NT2/D1 (cell line): ENCODE results near the gene TMEM273.

ENCODE experiments used
- DNase-seq: peaks from one replicate; pipeline ENCODE4 v3.0.0-alpha.2; 2011; ENCODE audit warnings: low read depth, low spot score
- H3K27me3 ChIP-seq: 2 replicates; pipeline ENCODE4 v1.6.0; 2011; ENCODE audit warnings: mild to moderate bottlenecking; ENCODE audit not compliant: insufficient read length, insufficient read depth
- H3K36me3 ChIP-seq: 2 replicates; pipeline ENCODE4 v1.6.1; 2011; ENCODE audit warnings: mild to moderate bottlenecking, low read length, mixed read lengths; ENCODE audit not compliant: insufficient read depth, insufficient read length
- H3K4me1 ChIP-seq: 2 replicates; pipeline ENCODE4 v1.5.1; 2011; ENCODE audit not compliant: insufficient read depth, insufficient read length
- H3K4me3 ChIP-seq: 2 replicates; pipeline ENCODE4 v1.5.1; 2011; ENCODE audit warnings: low read depth; ENCODE audit not compliant: insufficient read length
- H3K9ac ChIP-seq: 2 replicates; pipeline ENCODE4 v1.6.0; 2011; ENCODE audit warnings: low read depth; ENCODE audit not compliant: insufficient read length
- H3K9me3 ChIP-seq: 2 replicates; pipeline ENCODE4 v1.5.1; 2011; ENCODE audit warnings: mild to moderate bottlenecking, low read length; ENCODE audit not compliant: insufficient read depth
- SUZ12 ChIP-seq: IDR thresholded peaks from 2 replicates; pipeline ENCODE4 v1.6.1; 2011; ENCODE audit not compliant: insufficient read length, insufficient read depth; ENCODE audit errors: extremely low read depth
- YY1 ChIP-seq: IDR thresholded peaks from 2 replicates; pipeline ENCODE4 v1.6.1; 2011; ENCODE audit not compliant: insufficient read length, insufficient read depth
- ZNF274 ChIP-seq: IDR thresholded peaks from 2 replicates; pipeline ENCODE4 v1.6.1; 2011; ENCODE audit warnings: mild to moderate bottlenecking, low read depth, low read length

TMEM273 gene

DNA sequence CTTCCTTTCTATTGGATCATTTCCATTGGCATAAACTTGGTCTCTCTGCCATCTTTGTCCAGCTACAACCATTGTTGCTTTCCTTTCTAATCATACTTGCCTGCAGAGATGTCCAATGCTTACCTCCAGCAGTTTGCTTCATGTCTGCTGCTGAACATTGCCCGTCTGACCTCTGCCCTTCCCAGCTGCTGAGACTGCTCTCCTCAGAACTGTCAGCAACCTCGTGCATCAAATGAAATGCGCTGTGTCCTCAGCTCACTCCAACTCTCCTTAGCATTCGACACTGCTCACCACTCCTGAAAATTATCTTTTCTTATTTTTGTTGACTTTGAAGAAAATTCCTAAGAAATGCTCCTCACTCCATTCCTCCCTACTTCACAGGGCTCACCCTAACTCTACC, 59.3 kb downstream of the TMEM273 start:
- H3K9me3 ChIP-seq, result no peaks in the 10 kb centered on the region
- no peak for TF ChIP-seq ZNF274
- no peak for TF ChIP-seq YY1
- TF ChIP-seq SUZ12, result no peak
- no peaks in the 10 kb centered on the region for H3K36me3 ChIP-seq
- no peak for DNase-seq
- no peak overlapping the region for H3K4me3 ChIP-seq
- no peaks in the 10 kb centered on the region for H3K27me3 ChIP-seq
- no peaks in the 10 kb centered on the region for H3K4me1 ChIP-seq
- H3K9ac ChIP-seq, result no peak overlapping the region

DNA sequence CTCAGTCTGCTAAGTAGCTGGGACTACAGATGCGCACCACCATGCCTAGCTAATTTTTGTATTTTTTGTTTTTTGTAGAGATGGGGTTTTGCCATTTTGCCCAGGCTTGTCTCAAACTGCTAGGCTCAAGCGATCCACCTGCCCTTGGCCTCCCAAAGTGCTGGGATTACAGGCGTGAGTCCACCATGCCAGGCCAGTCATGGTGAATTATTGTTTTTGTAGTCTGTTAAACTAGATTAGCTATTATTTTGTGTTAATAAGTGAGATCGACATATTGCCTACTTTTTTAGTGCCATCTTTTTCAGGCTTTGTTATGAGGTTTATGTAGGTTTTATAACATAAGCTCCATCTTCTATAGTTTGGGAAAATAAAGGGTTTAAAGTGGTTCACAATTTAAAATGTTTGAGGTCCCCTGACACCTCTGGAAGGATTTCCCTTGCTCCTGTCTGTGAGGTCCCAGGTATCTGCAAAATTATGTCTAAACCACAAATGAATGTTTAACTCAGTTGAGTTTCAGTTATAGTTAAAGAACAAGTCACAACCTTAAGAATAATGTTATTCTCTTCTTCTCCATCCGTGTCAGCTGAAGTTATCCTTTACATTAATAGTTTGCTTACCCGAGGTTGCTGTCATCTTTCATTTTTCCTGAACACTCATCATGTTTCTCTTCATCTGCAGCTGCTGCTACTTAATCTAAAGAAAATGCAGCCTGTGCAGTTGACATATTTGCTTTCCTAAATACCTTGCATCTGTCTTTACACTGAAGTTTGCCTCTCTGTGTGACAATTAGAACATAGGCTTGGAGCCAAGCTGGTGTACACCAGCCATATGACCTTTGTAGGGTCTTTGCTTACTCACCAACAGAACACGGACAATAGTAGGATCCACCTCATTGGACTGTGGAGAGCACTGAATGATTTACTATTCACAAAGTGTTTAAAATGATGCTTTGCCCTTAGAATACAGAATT, 63.9 kb downstream of the TMEM273 start:
- Histone ChIP-seq H3K9ac (no peak overlapping the region), H3K36me3 (no peaks in the 10 kb centered on the region), H3K4me1 (no peaks in the 10 kb centered on the region), H3K9me3 (peaks cover 6% of the 10 kb centered on the region; the same call in 1 of the 2 replicates), H3K27me3 (no peaks in the 10 kb centered on the region), H3K4me3 (no peak overlapping the region)
- no peak for DNase-seq
- TF ChIP-seq SUZ12 (no peak), ZNF274 (no peak), YY1 (no peak)

DNA sequence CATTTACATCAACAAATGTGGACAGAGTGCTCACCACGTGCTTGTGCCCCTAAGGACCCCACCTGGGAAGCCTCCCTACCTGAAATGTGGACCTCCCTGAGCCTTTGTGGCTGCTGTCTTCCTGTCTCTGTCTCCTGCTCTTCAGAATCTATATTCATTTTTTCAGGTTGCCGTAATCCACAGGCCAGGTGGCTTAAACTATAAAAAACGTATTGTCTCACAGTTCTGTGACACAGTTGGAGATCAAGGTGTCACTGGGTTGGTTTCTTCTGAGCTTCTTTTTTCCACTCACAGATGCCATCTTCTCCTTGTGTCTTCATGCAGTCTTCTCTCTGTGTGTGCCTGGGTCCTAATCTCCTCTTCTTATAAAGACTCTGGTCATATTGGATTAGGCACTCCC, 67.3 kb downstream of the TMEM273 start:
- Histone ChIP-seq H3K9me3 (peaks cover 6% of the 10 kb centered on the region; the same call in 1 of the 2 replicates), H3K36me3 (no peaks in the 10 kb centered on the region), H3K4me3 (no peak overlapping the region), H3K27me3 (peaks cover under 1% of the 10 kb centered on the region), H3K9ac (no peak overlapping the region), H3K4me1 (no peaks in the 10 kb centered on the region)
- TF ChIP-seq ZNF274, result no peak
- no peak for TF ChIP-seq SUZ12
- no peak for TF ChIP-seq YY1
- no peak for DNase-seq

DNA sequence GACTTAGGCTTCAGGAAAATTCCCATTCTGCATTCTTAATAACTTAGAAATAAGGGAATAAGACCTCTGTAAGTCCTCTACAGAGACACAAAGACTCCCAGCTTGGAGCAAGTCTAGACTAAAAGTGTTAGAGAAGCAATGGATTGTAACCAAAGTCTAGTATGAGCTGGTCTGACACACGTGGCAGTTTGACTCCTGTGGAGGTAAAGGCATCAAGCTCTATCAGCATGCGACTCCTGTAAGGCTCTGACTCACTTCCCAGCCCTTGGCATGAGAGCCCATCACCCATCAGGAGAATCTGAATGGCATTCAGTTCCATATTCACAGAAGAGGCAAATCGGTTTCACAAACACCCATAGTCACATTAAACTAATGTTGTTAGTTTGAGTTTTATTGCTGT, 68.4 kb downstream of the TMEM273 start:
- Histone ChIP-seq H3K4me3 (no peak overlapping the region), H3K36me3 (no peaks in the 10 kb centered on the region), H3K27me3 (peaks cover 5% of the 10 kb centered on the region), H3K9me3 (peaks cover 6% of the 10 kb centered on the region; the same call in 1 of the 2 replicates), H3K4me1 (peaks cover 2% of the 10 kb centered on the region), H3K9ac (no peak overlapping the region)
- TF ChIP-seq SUZ12, result no peak
- DNase-seq, result no peak

DNA sequence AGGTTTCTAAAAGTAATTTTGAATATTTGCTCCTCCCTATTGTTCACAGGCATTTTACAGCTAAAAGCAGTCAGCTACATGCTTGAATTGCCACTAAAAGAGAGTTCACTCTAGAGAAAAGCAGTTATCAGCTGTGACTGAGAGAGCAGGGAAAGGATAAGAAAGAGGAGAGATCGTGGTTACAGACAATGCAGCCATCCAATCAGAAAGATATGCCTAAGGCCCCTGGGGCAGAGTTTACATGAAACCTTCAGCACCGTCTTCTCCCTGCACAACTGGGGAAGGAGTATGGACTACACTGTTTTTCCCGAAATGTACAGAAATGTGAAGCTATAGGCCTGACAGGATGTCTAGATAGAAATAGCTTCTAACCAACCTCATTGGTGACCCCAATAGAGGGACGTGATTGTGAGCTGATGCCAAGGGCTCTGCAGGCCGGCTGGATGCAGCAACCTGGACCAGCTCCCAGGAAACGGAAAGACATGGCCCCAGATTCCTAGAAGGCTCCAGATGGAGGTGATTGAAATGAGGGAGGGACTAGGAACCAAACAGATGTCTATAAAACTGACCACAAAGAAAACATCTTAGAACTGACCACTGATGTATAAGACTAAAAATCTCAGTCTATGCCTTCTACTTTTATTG, 69.6 kb downstream of the TMEM273 start:
- Histone ChIP-seq H3K9me3 (peaks cover 6% of the 10 kb centered on the region; the same call in 1 of the 2 replicates), H3K36me3 (no peaks in the 10 kb centered on the region), H3K9ac (no peak overlapping the region), H3K27me3 (peaks cover 8% of the 10 kb centered on the region), H3K4me3 (no peak overlapping the region), H3K4me1 (peaks cover 3% of the 10 kb centered on the region)
- TF ChIP-seq YY1 (no peak), ZNF274 (no peak), SUZ12 (no peak)
- DNase-seq, result no peak

DNA sequence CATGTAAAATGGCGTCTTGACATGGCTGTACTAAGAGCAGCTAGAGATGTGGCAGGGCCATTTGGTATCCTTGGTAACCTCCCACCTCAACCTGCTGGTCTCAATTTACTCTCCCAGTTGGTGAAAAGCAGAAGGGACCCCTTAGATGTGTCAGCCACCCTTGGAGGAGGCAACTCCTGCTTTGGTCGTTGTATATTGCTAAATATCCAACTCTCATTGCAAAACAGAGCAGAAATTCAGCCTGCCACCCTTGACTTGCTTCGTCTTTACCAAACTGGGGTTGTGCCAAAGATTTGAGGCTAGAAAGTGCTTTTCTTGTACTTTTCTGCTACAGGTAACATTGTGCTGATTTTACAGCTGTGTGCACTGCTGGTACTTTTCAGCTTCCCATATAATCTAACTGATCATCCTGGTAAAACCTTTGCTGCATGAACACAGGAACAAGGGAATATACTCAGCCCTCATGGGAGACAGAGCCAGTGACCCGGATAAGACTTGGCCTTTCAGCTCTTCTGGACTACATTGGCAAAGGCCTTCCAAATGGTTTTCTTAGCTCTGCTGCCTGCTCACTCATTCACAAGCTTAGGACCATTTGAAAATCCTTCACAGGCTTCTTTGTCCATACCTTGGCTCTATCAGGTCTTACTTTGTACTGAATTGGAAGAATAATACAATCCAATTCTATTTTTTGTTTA, 70.7 kb downstream of the TMEM273 start:
- DNase-seq, result no peak
- Histone ChIP-seq H3K9ac (no peak overlapping the region), H3K36me3 (no peaks in the 10 kb centered on the region), H3K9me3 (no peaks in the 10 kb centered on the region), H3K4me3 (no peak overlapping the region), H3K4me1 (peaks cover 3% of the 10 kb centered on the region), H3K27me3 (peaks cover 8% of the 10 kb centered on the region)
- TF ChIP-seq YY1 (no peak), SUZ12 (no peak)
